COLO668 (cell line): Measurements from ENCODE around the gene CLIP4.

Source experiments
- DNase-seq: peaks from one replicate; lab custom pipeline; 2025; ENCODE audit not compliant: unreplicated experiment; lab: John Stamatoyannopoulos, UW

The CLIP4 gene

DNA sequence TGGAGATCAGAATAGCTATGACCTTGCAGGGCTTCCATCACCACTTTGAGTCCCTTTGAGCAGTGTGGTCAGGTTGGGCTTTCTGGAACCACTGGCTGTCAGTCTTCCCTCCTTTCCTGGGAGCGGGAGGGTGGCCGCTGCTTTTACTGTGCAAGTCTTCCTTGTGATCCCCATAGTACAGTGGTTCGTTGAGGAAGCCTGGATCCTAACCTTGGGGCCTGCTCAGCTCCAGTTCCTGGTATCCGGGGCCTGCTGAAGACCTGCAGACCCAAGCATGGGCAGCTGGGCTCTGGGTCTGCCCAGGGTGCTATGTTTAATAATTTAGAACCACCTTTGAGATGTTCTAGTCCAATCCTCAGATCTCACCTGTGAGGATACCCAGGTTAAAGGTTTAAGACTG, 104.2 kb downstream of the CLIP4 start:
- no peak for DNase-seq

GRCh38 chr2:29220506-29221270, 105.5 kb downstream of the CLIP4 start:
- DNase-seq, result no peak

- no peak for DNase-seq
Observed at GRCh38 chr2:29222381-29223179, 107.4 kb downstream of the CLIP4 start.

DNA sequence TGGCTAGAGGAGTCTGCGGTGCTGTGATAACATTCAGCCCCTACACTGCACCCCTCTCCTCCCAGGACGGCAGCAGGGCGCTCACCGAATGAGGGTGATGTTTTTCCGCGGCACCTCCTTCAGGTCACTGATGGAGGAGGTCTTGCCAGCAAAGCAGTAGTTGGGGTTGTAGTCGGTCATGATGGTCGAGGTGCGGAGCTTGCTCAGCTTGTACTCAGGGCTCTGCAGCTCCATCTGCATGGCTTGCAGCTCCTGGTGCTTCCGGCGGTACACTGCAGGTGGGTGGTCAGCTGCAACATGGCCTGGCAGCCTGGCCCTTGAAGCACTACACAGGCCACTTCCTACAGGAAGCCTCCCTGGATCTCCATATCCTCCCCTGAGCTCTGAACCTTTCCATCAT, 108.0 kb downstream of the CLIP4 start:
- DNase-seq, result no peak

DNA sequence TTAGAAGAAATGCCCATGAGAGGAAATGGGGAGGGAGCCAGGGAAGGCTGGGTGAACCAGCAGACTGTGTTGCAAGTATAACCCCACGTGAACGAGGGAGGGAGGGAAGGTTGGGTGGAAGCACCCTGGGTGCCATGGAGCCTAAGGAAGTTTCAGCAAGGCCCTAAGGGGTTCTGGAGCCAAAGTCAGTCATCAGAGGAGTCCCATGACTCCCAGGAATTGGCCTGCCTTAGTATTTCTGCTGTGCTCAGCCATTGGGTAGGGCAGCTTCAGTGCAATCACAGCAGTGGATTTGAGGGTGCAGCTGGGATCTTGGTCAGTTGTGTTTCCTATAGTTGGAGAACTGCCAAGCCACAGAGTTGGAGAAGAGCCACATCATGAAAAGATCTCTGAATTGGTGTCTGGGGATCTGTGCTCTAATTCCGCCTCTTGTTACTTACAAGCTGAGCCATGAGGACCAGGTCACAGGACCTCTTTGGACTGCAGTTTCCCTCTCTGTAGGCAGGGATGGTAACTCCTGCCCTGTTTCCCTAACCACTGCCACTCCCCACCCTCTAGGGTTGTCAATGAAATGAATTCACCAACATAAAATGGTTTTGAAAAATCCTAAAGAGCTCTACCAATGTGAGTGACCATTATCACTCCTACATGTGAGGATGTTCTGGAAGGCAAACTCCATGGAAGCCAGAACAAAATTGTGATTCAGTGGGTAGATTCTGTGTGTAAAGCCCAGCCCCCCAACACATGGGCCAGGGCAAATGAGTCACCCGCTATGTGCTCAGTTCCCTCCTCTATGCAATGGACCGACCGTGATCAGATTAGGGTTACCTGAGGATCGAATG, 108.9 kb downstream of the CLIP4 start:
- DNase-seq, result no peak

- DNase-seq, result no peak
Observed at GRCh38 chr2:29224693-29225551, 109.7 kb downstream of the CLIP4 start.

DNA sequence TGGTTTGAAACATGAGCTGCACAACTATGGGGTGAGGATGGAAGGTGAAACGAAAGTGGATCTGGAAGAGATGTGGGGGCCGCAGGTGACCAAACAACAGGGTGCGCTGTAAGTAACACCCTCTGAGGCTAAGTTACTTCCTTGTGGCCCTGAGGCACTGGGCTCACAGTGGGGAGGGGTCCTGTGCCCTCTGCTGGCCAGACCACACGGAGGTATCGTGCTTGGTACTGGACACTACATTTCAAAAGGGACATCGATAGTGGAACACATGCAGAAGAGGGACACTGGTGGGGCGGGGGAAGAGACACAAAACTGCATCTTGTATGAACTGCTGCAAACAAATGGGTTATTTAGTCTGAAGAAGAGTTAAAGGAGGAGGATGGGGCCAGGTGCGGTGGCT, 110.6 kb downstream of the CLIP4 start:
- DNase-seq, result no peak

- no peak for DNase-seq
Observed at GRCh38 chr2:29226375-29226774, 111.2 kb downstream of the CLIP4 start.

DNA sequence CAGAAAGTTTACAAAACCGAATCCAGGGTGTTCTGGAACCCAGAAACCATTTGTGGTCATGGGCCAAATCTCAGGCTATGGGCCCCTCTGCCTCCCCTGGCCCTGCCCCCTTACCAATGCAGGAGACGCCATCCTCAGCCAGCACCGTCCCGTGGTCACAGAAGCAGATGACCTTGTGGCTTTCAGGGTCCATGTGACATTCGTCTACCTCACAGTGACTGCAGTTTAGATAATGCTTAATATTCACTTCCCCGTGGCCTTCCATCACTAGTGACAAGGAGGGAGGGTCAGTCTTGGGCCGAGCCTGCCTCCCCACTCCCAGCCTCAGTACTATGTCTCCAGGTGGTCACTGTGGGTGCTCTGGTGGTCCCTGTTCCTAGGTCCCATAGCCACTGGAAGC, 111.6 kb downstream of the CLIP4 start:
- no peak for DNase-seq

DNA sequence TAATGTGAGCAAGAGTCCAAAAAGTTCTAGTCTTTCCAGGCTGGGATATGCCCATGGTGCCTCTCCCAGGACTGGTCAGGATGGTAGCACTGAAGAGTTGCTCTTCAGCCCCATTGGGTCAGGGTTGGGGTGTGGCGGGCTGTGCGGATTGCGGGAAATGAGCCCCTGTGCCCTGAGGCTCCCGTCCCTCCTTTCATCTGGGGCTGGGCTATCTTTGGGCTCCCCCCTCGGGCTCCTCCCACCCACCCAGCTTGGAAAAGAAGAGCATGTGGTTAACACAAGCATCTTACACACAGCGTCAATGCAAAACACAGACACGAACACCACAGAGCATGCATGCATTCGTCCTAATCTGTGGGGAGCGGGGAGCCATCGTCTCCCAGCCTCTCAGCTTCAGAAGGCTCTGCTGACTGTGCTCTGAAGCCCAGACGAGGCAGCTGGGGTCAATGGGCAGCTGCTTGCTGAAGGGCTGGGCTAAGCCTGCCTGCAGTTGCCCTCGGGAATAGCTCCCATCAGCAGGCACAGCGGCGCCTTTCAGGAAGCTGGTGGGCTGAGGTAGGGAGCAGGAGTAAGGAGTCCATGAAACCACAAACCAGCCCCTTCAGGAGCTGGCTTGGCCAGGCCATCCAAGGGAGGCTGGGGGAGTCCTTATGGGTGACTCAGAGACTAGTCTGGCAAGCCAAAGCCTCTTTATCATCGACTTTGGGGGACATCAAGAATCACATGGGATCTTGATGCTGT, 112.9 kb downstream of the CLIP4 start:
- no peak for DNase-seq

DNA sequence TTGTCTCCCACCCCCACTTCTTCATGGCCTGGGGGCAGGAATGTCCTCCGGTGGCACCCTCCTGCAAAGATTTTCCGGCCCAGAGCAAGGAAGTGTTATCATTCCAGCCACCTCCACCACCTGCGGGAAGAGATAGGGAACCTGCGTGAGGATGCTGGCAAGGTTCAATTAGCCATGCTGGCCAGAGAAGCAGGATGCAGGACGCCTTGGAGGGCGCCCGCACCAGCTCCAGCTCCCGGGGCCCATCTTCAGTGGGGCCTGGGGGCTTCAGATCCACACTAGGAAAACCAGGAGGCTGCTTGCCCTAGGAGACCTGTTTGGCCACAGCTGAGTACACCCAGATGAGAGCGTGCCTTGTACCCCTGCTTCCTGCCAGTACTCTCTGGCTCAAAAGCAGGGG, 113.7 kb downstream of the CLIP4 start:
- DNase-seq, result no peak

DNA sequence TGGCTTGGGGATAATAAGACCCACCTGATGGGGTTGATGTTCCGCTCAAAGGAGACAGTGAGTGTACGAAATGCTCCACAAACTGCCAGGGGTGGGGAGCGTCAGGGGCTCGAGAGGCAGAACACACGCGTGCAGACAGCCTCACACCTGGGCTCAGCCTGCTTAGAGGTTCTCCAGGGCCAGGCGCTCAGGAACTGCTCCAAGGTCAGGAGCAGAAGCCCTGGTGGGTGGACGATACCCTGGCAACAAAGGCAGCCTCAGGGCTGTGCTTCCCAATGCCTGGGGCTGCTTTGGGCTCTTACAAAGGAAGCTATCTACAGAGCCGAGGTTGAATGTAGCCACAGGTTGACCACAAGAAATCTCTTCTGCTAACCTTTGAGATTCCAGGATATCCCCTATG, 114.4 kb downstream of the CLIP4 start:
- no peak for DNase-seq

GRCh38 chr2:29232041-29232440, 116.8 kb downstream of the CLIP4 start:
- DNase-seq, result no peak

DNA sequence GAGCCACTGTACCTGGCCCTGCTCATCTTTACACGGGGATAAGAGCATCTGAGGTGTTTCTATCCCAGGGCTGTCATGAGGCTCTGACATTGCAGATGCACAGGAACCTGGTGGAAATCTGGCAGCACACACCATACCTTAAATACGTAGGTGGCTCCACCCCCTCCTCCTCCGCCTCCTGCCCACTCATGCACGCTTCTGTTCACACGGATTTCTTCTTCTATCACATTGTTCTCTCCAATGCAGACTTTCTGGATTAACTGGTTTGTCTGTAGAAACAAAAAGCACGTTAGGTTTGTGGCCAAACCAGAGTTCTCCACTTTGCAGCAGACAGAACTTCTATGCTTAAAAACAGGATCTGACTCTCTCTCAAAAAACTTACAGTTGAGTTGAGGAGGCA, 118.2 kb downstream of the CLIP4 start:
- no peak for DNase-seq

DNA sequence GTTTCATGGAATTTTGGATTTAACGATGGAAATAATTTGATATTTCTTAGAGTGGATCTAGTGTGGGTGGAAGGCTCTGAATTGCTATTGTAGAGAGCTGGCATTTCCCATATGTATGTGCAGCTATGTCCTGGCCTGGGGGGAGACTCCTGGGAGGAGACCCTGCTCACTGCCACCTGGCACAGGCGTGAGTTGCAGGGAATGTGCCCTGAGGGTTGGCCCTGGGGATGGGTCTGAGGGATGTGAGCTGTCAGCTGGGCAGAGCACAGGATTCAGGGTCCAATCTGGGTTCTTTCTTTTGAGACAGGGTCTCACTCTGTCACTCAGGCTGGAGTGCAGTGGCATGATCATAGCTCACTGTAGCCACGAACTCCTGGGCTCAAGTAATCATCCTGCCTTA, 120.2 kb downstream of the CLIP4 start:
- no peak for DNase-seq

- DNase-seq, result no peak
Observed at GRCh38 chr2:29236074-29236473, 120.9 kb downstream of the CLIP4 start.

DNA sequence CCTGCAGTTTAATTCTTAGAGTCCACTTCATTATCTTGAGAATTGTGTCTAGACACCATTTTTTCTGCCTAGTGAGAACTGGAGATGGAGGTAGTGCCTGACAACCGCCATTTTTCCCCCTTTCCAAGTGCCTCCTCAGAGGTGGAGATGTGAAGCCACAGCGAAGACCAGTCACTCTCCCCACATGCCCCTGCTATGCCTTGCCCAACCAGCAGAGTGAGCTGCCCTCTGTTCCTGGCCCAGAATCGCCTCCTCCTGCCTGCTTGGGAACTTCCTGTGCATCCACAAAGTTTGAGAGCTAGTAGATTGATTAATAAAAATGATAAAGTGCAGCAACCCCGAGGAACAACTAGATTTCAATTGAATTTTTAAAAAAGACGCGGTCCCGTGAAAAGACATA, 123.3 kb downstream of the CLIP4 start:
- peak; percentile 13 for DNase-seq
